GM21447 (cell line): Measurements from ENCODE around the gene ID1.
"Not testable (repeated sequence)": the region's sequence is repeated elsewhere in the genome, so short reads cannot be mapped to it uniquely, and the experiment has no call there.

Experiments used
- ATAC-seq: cut with Tn5 transposase; IDR thresholded peaks from one replicate; pipeline ENCODE4 v1.9.1; 2021; ENCODE audit not compliant: unreplicated experiment

ID1 gene

GRCh38 chr20:31633339-31633914 is 28.3 kb downstream of the ID1 start:
- ATAC-seq, result no peak

- ATAC-seq, result no peak
Observed at GRCh38 chr20:31637660-31638059, 32.6 kb downstream of the ID1 start, which contains the start of gene COX4I2. COX4I2 (plus strand) TSS chr20:31637912; CDS start chr20:31639018, 1,106 bp downstream.

- ATAC-seq, result no peak
Observed at GRCh38 chr20:31638317-31638716, 33.2 kb downstream of the ID1 start.

- no peak for ATAC-seq
Observed at GRCh38 chr20:31638816-31639215, 33.7 kb downstream of the ID1 start.

- ATAC-seq, result no peak
Observed at GRCh38 chr20:31640259-31640658, 35.2 kb downstream of the ID1 start.

- ATAC-seq, result no peak
Observed at GRCh38 chr20:31641391-31641790, 36.3 kb downstream of the ID1 start.

- no peak for ATAC-seq
Observed at GRCh38 chr20:31642837-31643236, 37.7 kb downstream of the ID1 start.

GRCh38 chr20:31643522-31643921 is 38.4 kb downstream of the ID1 start:
- no peak for ATAC-seq

- no peak for ATAC-seq
Observed at GRCh38 chr20:31644701-31645100, 39.6 kb downstream of the ID1 start.

- not testable (repeated sequence) for ATAC-seq
Observed at GRCh38 chr20:31648104-31648503, 43.0 kb downstream of the ID1 start.

- ATAC-seq, result no peak
Observed at GRCh38 chr20:31652917-31653396, 47.9 kb downstream of the ID1 start.

- ATAC-seq, result no peak
Observed at GRCh38 chr20:31653561-31653960, 48.5 kb downstream of the ID1 start.

GRCh38 chr20:31654534-31654933 is 49.4 kb downstream of the ID1 start:
- no peak for ATAC-seq
